Measurements from ENCODE around the gene MFNG.

MFNG gene

DNA sequence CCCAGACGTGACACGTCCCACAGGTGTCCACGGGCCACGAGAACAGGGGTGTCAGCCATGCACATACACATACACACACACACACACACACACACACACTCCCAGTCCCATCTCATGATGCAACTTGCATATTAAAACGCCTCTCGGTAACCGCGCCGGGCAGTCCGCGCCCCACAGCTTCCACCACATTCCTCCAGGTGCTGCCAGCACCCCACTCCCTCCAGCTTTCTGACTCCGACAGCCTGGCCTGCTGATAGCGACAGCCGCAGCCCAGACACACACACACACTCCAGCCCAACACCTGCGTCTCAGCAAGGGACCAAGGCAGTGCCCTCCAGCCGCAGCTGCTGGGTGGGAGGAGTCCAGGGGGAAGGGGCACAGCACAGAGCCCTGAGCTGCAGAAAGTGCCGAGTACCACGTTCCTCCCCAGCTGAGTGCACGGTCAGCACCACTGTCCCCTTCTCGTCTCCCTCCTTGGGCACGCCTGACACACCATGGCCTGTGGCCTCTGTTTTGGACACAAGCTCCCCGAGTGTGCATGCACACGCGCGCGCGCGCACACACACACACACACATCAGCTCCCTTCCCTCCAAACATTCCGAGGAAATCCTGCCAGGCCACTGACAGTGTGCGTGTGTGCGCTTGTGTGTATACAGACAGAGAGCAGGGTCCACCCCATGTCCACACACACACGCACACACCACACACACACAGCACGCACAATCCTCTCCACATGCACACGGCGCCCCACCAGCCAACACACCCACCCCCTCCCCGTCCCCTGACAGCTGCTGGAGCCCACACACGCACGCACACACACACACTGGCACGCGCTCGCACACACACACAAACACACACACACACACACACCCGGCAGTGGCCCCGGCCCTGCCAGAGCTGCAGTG lies 60.1 kb downstream of the MFNG start:
- Histone ChIP-seq H3K27me3 (ENCODE audit: insufficient read depth, poor library complexity, severe bottlenecking) (peaks cover 86% of the 10 kb centered on the region), H3K27ac (replicated peaks) (no peak overlapping the region), H3K4me3 (replicated peaks; ENCODE audit: insufficient read depth, low read length) (no peak overlapping the region)
- TF ChIP-seq SPI1 (IDR thresholded peaks at IDR 0.05; ENCODE audit: borderline replicate concordance, low read depth) (no peak), POLR2AphosphoS5 (IDR thresholded peaks at IDR 0.05; ENCODE audit: low read depth) (no peak), GABPA (IDR thresholded peaks at IDR 0.05; ENCODE audit: low read depth) (no peak)
- TF ChIP-seq, protein P1, sequence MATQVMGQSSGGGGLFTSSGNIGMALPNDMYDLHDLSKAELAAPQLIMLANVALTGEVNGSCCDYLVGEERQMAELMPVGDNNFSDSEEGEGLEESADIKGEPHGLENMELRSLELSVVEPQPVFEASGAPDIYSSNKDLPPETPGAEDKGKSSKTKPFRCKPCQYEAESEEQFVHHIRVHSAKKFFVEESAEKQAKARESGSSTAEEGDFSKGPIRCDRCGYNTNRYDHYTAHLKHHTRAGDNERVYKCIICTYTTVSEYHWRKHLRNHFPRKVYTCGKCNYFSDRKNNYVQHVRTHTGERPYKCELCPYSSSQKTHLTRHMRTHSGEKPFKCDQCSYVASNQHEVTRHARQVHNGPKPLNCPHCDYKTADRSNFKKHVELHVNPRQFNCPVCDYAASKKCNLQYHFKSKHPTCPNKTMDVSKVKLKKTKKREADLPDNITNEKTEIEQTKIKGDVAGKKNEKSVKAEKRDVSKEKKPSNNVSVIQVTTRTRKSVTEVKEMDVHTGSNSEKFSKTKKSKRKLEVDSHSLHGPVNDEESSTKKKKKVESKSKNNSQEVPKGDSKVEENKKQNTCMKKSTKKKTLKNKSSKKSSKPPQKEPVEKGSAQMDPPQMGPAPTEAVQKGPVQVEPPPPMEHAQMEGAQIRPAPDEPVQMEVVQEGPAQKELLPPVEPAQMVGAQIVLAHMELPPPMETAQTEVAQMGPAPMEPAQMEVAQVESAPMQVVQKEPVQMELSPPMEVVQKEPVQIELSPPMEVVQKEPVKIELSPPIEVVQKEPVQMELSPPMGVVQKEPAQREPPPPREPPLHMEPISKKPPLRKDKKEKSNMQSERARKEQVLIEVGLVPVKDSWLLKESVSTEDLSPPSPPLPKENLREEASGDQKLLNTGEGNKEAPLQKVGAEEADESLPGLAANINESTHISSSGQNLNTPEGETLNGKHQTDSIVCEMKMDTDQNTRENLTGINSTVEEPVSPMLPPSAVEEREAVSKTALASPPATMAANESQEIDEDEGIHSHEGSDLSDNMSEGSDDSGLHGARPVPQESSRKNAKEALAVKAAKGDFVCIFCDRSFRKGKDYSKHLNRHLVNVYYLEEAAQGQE (IDR thresholded peaks at IDR 0.05; ENCODE audit: insufficient replicate concordance, low read depth), result no peak
- TF ChIP-seq, protein P2, sequence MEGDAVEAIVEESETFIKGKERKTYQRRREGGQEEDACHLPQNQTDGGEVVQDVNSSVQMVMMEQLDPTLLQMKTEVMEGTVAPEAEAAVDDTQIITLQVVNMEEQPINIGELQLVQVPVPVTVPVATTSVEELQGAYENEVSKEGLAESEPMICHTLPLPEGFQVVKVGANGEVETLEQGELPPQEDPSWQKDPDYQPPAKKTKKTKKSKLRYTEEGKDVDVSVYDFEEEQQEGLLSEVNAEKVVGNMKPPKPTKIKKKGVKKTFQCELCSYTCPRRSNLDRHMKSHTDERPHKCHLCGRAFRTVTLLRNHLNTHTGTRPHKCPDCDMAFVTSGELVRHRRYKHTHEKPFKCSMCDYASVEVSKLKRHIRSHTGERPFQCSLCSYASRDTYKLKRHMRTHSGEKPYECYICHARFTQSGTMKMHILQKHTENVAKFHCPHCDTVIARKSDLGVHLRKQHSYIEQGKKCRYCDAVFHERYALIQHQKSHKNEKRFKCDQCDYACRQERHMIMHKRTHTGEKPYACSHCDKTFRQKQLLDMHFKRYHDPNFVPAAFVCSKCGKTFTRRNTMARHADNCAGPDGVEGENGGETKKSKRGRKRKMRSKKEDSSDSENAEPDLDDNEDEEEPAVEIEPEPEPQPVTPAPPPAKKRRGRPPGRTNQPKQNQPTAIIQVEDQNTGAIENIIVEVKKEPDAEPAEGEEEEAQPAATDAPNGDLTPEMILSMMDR (IDR thresholded peaks at IDR 0.05; ENCODE audit: insufficient read depth, low read length), result no peak
- peak in 1 of 2 experiments; percentile 16 for DNase-seq (ENCODE audit: low read depth in 1 of 2, low spot score in 1 of 2)

DNA sequence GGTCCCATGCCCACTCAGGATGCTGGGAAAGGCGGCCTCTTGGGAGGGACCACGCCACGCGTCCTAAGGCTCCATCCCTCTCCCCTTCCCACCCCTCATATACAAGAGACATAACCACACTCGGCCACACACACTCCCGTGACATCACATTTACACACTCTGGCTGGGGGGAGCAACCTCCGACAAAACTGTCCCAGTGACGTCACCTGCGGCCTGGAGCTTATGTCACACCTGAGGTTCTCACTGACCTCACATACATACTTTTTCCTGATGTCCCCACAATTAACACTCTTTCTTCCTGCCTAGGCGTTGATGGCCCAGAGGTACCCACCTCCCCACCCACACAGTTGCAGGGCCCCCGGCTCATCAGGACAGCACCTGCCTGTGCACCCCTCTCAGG lies 60.8 kb downstream of the MFNG start:
- DNase-seq (ENCODE audit: low read depth in 1 of 2, low spot score in 1 of 2), result no peak
- no peak overlapping the region for H3K4me3 ChIP-seq (replicated peaks; ENCODE audit: insufficient read depth, low read length)
- peaks cover 86% of the 10 kb centered on the region for H3K27me3 ChIP-seq (ENCODE audit: insufficient read depth, poor library complexity, severe bottlenecking)
- TF ChIP-seq, protein P2 (IDR thresholded peaks at IDR 0.05; ENCODE audit: insufficient read depth, low read length), result no peak
- no peak for TF ChIP-seq POLR2AphosphoS5 (IDR thresholded peaks at IDR 0.05; ENCODE audit: low read depth)
- TF ChIP-seq, protein P1 (IDR thresholded peaks at IDR 0.05; ENCODE audit: insufficient replicate concordance, low read depth), result no peak
- no peak for TF ChIP-seq GABPA (IDR thresholded peaks at IDR 0.05; ENCODE audit: low read depth)
- TF ChIP-seq SPI1 (IDR thresholded peaks at IDR 0.05; ENCODE audit: borderline replicate concordance, low read depth), result no peak
- no peak overlapping the region for H3K27ac ChIP-seq (replicated peaks)

DNA sequence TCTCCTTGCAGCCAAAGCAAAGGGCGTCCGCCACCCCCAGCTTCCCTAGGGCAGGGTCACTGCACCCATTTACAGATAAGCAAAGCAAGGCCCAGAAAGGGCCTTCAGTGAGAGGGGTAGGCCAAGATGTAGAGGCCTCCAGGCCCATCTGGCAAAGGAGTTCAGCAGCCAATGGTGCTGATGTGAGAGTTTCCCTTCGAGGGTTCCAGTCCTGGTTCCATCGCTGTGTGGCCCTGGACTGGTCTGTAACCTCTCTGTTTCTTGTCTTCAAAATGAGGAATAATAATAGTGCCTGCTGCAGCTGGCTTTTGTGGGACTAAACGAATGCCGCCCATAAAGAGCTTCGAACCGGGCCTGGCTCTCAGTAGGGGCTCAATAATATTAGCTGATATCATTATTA lies 62.9 kb downstream of the MFNG start:
- DNase-seq (ENCODE audit: low read depth in 1 of 2, low spot score in 1 of 2), result no peak
- Histone ChIP-seq H3K27me3 (ENCODE audit: insufficient read depth, poor library complexity, severe bottlenecking) (peaks cover 90% of the 10 kb centered on the region), H3K27ac (replicated peaks) (no peak overlapping the region), H3K4me3 (replicated peaks; ENCODE audit: insufficient read depth, low read length) (no peak overlapping the region)
- TF ChIP-seq SPI1 (IDR thresholded peaks at IDR 0.05; ENCODE audit: borderline replicate concordance, low read depth) (no peak), POLR2AphosphoS5 (IDR thresholded peaks at IDR 0.05; ENCODE audit: low read depth) (no peak), GABPA (IDR thresholded peaks at IDR 0.05; ENCODE audit: low read depth) (no peak)
- TF ChIP-seq, protein P2 (IDR thresholded peaks at IDR 0.05; ENCODE audit: insufficient read depth, low read length), result no peak
- TF ChIP-seq, protein P1 (IDR thresholded peaks at IDR 0.05; ENCODE audit: insufficient replicate concordance, low read depth), result no peak

All from HL-60 (cell line).